Mesenchymal stem cell (in vitro differentiated cells and primary cell): Measurements from ENCODE around the gene SCYL1.
A peak's percentile ranks its signal among the peaks of the same experiment; 100 is the strongest.

ENCODE experiments used
- DNase-seq: peaks from one replicate; pipeline ENCODE4 v3.0.0-alpha.2; 2013
- H2AFZ ChIP-seq: one replicate; pipeline ENCODE4 v1.6.1; 2013; ENCODE audit warnings: low read depth, mild to moderate bottlenecking, control low read depth, inconsistent platforms, low read length, moderate library complexity
- H2AK5ac ChIP-seq: 2 replicates; pipeline ENCODE4 v1.6.1; 2013; ENCODE audit warnings: low read length, moderate library complexity, mild to moderate bottlenecking, inconsistent platforms; ENCODE audit not compliant: severe bottlenecking
- H2BK120ac ChIP-seq: one replicate; pipeline ENCODE4 v1.6.1; 2013; ENCODE audit warnings: low read depth, mild to moderate bottlenecking, inconsistent platforms, low read length, moderate library complexity
- H2BK12ac ChIP-seq, 2 experiments: one replicate each; pipeline ENCODE4 v1.6.1; 2013; ENCODE audit warnings: inconsistent platforms in 2 of 2, low read length in 2 of 2, mild to moderate bottlenecking in 2 of 2, moderate library complexity in 2 of 2, control low read depth in 1 of 2
- H2BK15ac ChIP-seq: one replicate; pipeline ENCODE4 v1.6.1; 2013; ENCODE audit warnings: mild to moderate bottlenecking, low read depth, inconsistent platforms; ENCODE audit not compliant: poor library complexity, severe bottlenecking
- H2BK5ac ChIP-seq: 2 replicates; pipeline ENCODE4 v1.6.1; 2013; ENCODE audit warnings: low read depth, mild to moderate bottlenecking, low read length, control low read depth, inconsistent platforms; ENCODE audit not compliant: poor library complexity, severe bottlenecking
- H3K14ac ChIP-seq, 2 experiments: one replicate each; pipeline ENCODE4 v1.6.1; 2013; ENCODE audit warnings: inconsistent platforms in 2 of 2, low read length in 2 of 2, control low read depth in 1 of 2, mild to moderate bottlenecking in 1 of 2, moderate library complexity in 1 of 2
- H3K18ac ChIP-seq, 2 experiments: one replicate each; pipeline ENCODE4 v1.6.1; 2013; ENCODE audit warnings: inconsistent platforms in 2 of 2, low read length in 2 of 2, control low read depth in 1 of 2, low read depth in 1 of 2, mild to moderate bottlenecking in 1 of 2
- H3K23ac ChIP-seq, 2 experiments: one replicate each; pipeline ENCODE4 v1.6.1; 2013; ENCODE audit warnings: inconsistent platforms in 2 of 2, low read length in 2 of 2, mild to moderate bottlenecking in 2 of 2, moderate library complexity in 2 of 2, control low read depth in 1 of 2
- H3K27ac ChIP-seq: 2 replicates; pipeline ENCODE4 v1.5.1; 2013; ENCODE audit warnings: mild to moderate bottlenecking, moderate library complexity, low read length, control low read depth, inconsistent platforms; ENCODE audit not compliant: poor library complexity, severe bottlenecking
- H3K27me3 ChIP-seq, 2 experiments: 2 replicates each; pipeline versions ENCODE4 v1.6.1 to v1.7.0; 2013; ENCODE audit warnings: low read length in 2 of 2, mild to moderate bottlenecking in 2 of 2, moderate library complexity in 2 of 2, control low read depth in 1 of 2, inconsistent platforms in 1 of 2; ENCODE audit not compliant: control insufficient read depth in 1 of 2, insufficient read depth in 1 of 2
- H3K36me3 ChIP-seq, 2 experiments: 2 replicates each; pipeline versions ENCODE4 v1.6.1 to v1.7.0; 2013; ENCODE audit warnings: low read length in 2 of 2, control low read depth in 1 of 2, inconsistent platforms in 1 of 2, low read depth in 1 of 2, mild to moderate bottlenecking in 1 of 2; ENCODE audit not compliant: insufficient read depth in 2 of 2, control insufficient read depth in 1 of 2
- H3K4ac ChIP-seq, 2 experiments: one replicate each; pipeline ENCODE4 v1.6.1; 2013; ENCODE audit warnings: inconsistent platforms in 2 of 2, low read length in 2 of 2, mild to moderate bottlenecking in 2 of 2, moderate library complexity in 2 of 2, control low read depth in 1 of 2, low read depth in 1 of 2
- H3K4me1 ChIP-seq: 2 replicates; pipeline ENCODE4 v1.6.1; 2013; ENCODE audit warnings: low read depth, low read length, control low read depth; ENCODE audit not compliant: control insufficient read depth, insufficient read depth
- H3K4me2 ChIP-seq: 2 replicates; pipeline ENCODE4 v1.6.1; 2013; ENCODE audit warnings: low read length, mild to moderate bottlenecking, inconsistent platforms; ENCODE audit not compliant: poor library complexity, severe bottlenecking
- H3K4me3 ChIP-seq, 2 experiments: 2 replicates each; pipeline versions ENCODE4 v1.5.1 to v1.7.0; 2013; ENCODE audit warnings: low read length in 2 of 2, mild to moderate bottlenecking in 2 of 2, control low read depth in 1 of 2, low read depth in 1 of 2; ENCODE audit not compliant: insufficient read depth in 1 of 2
- H3K79me1 ChIP-seq: replicated peaks from 2 replicates; pipeline ENCODE4 v1.6.1; 2013; ENCODE audit warnings: mild to moderate bottlenecking, control low read depth, low read length, inconsistent platforms; ENCODE audit not compliant: poor library complexity, severe bottlenecking
- H3K9ac ChIP-seq: 2 replicates; pipeline ENCODE4 v1.7.0; 2013; ENCODE audit warnings: mild to moderate bottlenecking, low read length, moderate library complexity
- H3K9me3 ChIP-seq: 2 replicates; pipeline ENCODE4 v1.7.0; 2013; ENCODE audit warnings: mild to moderate bottlenecking, low read length; ENCODE audit not compliant: control insufficient read depth
- H4K8ac ChIP-seq: one replicate; pipeline ENCODE4 v1.6.1; 2013; ENCODE audit warnings: inconsistent platforms, mild to moderate bottlenecking, low read length, moderate library complexity
- H4K91ac ChIP-seq: one replicate; pipeline ENCODE4 v1.6.1; 2013; ENCODE audit warnings: mild to moderate bottlenecking, low read length, inconsistent platforms
- WGBS: methylation state at CpG from one replicate; pipeline ENCODE4 v1.1.7; 2013; ENCODE audit warnings: mixed read lengths; 5-methylcytosine and 5-hydroxymethylcytosine counted together

The SCYL1 gene

GRCh38 chr11:65545853-65546216 lies 21.0 kb downstream of the SCYL1 start:
- H3K79me1 ChIP-seq: no peaks in the 10 kb centered on the region
- no peak overlapping the region for H2BK15ac ChIP-seq
- H2BK120ac ChIP-seq: no peak overlapping the region
- no peak overlapping the region for H4K91ac ChIP-seq
- no peak overlapping the region for H2BK5ac ChIP-seq
- no peak overlapping the region for H3K27ac ChIP-seq
- H3K4ac ChIP-seq: no peak overlapping the region
- no peak overlapping the region for H2AK5ac ChIP-seq
- H3K18ac ChIP-seq: no peak overlapping the region
- H3K36me3 ChIP-seq: peaks cover 60 to 69% of the 10 kb centered on the region in 2 experiments
- peaks cover 16% of the 10 kb centered on the region for H3K4me1 ChIP-seq
- no peak overlapping the region for H3K4me3 ChIP-seq
- H2BK12ac ChIP-seq: no peak overlapping the region
- H3K9me3 ChIP-seq: no peaks in the 10 kb centered on the region
- peak overlapping the region in 1 of 2 experiments; percentile 42 for H3K23ac ChIP-seq
- no peak overlapping the region for H3K14ac ChIP-seq
- no peaks in the 10 kb centered on the region for H3K27me3 ChIP-seq
- no peak overlapping the region for H4K8ac ChIP-seq
- H2AFZ ChIP-seq: no peak overlapping the region
- DNase-seq: no peak
- no peak overlapping the region for H3K9ac ChIP-seq
- no peak overlapping the region for H3K4me2 ChIP-seq
- WGBS: 75% methylated on average over 4 of the region's 4 CpGs

GRCh38 chr11:65546217-65546958 lies 21.5 kb downstream of the SCYL1 start:
- 5% methylated on average over 52 of the region's 64 CpGs for WGBS
- Histone ChIP-seq H3K79me1 (peaks cover 2% of the 10 kb centered on the region), H4K8ac (no peak overlapping the region), H3K4ac (no peak overlapping the region), H3K4me2 (peak overlapping the region; percentile 40), H2BK12ac (no peak overlapping the region), H3K36me3 (peaks cover 61 to 75% of the 10 kb centered on the region in 2 experiments), H2BK120ac (no peak overlapping the region), H2AFZ (no peak overlapping the region), H3K14ac (no peak overlapping the region), H3K4me3 (no peak overlapping the region), H4K91ac (no peak overlapping the region), H2BK5ac (no peak overlapping the region), H3K9me3 (no peaks in the 10 kb centered on the region), H3K18ac (no peak overlapping the region), H3K27me3 (no peaks in the 10 kb centered on the region), H3K9ac (no peak overlapping the region), H3K27ac (no peak overlapping the region), H3K23ac (no peak overlapping the region), H2BK15ac (no peak overlapping the region), H2AK5ac (no peak overlapping the region), H3K4me1 (peaks cover 14% of the 10 kb centered on the region)
- DNase-seq: peak; percentile 60

- Histone ChIP-seq H2BK120ac (no peak overlapping the region), H3K27ac (no peak overlapping the region), H3K79me1 (peaks cover 4% of the 10 kb centered on the region), H3K14ac (no peak overlapping the region), H2BK5ac (no peak overlapping the region), H3K23ac (peak overlapping the region in 1 of 2 experiments; percentile 23), H3K4ac (no peak overlapping the region), H4K8ac (no peak overlapping the region), H3K4me2 (no peak overlapping the region), H2AFZ (no peak overlapping the region), H3K9me3 (no peaks in the 10 kb centered on the region), H2BK12ac (no peak overlapping the region), H3K9ac (no peak overlapping the region), H3K27me3 (no peaks in the 10 kb centered on the region), H2AK5ac (no peak overlapping the region), H3K36me3 (peaks cover 72 to 78% of the 10 kb centered on the region in 2 experiments), H3K18ac (no peak overlapping the region), H4K91ac (no peak overlapping the region), H3K4me1 (peaks cover 14% of the 10 kb centered on the region), H2BK15ac (no peak overlapping the region), H3K4me3 (no peak overlapping the region)
- WGBS: 55% methylated on average over 52 of the region's 52 CpGs
- no peak for DNase-seq
Measured at GRCh38 chr11:65547446-65548125, 22.7 kb downstream of the SCYL1 start.

GRCh38 chr11:65548395-65548794 lies 23.5 kb downstream of the SCYL1 start:
- Histone ChIP-seq H3K36me3 (peaks cover 70 to 74% of the 10 kb centered on the region in 2 experiments), H2BK12ac (no peak overlapping the region), H3K18ac (no peak overlapping the region), H3K79me1 (peaks cover 4% of the 10 kb centered on the region), H2BK120ac (no peak overlapping the region), H4K8ac (no peak overlapping the region), H2BK15ac (no peak overlapping the region), H3K14ac (no peak overlapping the region), H3K27me3 (no peaks in the 10 kb centered on the region), H2AFZ (no peak overlapping the region), H3K27ac (no peak overlapping the region), H4K91ac (no peak overlapping the region), H2BK5ac (no peak overlapping the region), H3K9ac (no peak overlapping the region), H3K4me2 (no peak overlapping the region), H2AK5ac (no peak overlapping the region), H3K23ac (no peak overlapping the region), H3K4ac (no peak overlapping the region), H3K4me1 (peaks cover 16% of the 10 kb centered on the region), H3K9me3 (no peaks in the 10 kb centered on the region), H3K4me3 (no peak overlapping the region)
- WGBS: 87% methylated on average over 3 of the region's 3 CpGs
- DNase-seq: no peak
